ENCODE data around the gene PIRT.

PIRT gene

DNA sequence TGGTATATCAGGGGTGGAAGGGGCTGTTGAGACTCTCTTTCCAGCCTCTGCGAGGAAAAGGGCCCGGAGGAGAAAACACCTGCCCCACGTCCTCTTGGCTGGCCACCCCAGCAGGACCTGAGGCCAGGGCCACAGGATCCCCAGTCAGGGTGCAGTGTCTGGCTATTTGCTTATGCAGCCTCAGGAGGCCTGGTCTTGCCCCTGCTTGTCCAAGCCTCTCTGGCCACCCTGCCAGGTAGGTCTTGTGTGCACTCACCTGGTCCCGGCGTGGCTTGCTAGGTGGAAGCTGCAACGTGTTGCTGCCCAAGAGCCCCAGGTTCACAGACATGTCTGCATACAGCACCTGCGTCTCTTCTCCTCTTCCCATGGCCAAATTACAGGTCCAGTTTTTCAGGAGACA is 34.5 kb downstream of the PIRT start:
- Histone ChIP-seq H3K4me3 (ENCODE audit: insufficient read depth in 1 of 2, low read depth in 1 of 2, low read length in 2 of 2) (no peak overlapping the region), H3K4me2 (ENCODE audit: low read length, poor library complexity, severe bottlenecking) (no peak overlapping the region)

DNA sequence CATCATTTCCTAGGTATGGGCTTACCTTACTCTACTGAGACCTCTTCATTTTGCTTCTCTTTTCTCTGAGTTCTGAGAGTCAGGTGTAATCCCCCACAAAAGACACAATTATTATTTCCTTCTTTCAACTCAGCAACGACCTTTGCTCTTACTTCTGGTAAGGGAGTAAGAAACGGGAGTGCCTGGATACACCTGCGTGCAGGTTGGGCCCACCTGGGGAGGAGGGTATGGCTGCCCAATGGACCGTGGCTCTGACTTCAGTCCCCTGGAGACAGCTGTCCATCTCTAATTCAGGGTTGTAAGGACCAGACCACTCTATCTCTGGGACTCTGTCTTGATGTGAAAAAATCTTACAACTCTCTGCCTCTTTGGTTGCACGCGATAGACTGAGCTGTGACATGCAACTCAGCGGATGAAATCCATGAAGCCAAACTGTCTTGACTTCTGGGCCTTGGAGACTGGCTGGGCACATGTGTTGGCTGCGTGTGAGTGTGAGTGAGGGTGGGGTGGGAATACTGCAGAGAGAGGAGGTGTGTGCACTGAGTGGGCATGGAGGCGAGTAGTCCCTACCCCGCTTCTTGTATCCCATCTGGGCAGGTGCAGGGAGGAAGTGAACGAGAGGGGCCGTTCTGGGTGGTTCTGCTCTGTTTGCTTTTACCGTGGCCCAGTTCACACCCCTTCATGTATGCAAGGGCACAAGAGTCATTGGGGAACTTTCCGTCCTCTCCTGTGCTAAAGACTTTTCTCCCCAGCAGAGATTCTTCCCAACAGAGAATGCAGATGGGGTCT is 35.2 kb downstream of the PIRT start:
- 74% methylated on average over 14 of the region's 14 CpGs for WGBS
- no peaks in the 10 kb centered on the region for H3K9me3 ChIP-seq (ENCODE audit: control insufficient read depth, low read length)

More for the DNA sequence above, 34.5 kb downstream of the PIRT start:
- Histone ChIP-seq H4K8ac (ENCODE audit: low read length) (no peak overlapping the region), H2AK5ac (ENCODE audit: low read length, severe bottlenecking) (no peak overlapping the region), H3K27me3 (ENCODE audit: control insufficient read depth in 1 of 2, insufficient read depth in 1 of 2, low read length in 2 of 2) (peaks cover 0 to 4% of the 10 kb centered on the region in 2 experiments), H2BK120ac (ENCODE audit: low read depth, low read length) (no peak overlapping the region), H3K36me3 (ENCODE audit: control insufficient read depth in 1 of 2, insufficient read depth in 2 of 2, low read depth in 1 of 2, low read length in 2 of 2) (no peaks in the 10 kb centered on the region), H2AFZ (ENCODE audit: low read depth, low read length) (no peak overlapping the region), H3K18ac (ENCODE audit: low read depth in 1 of 2, low read length in 2 of 2) (no peak overlapping the region), H3K9me3 (ENCODE audit: control insufficient read depth, low read length) (no peaks in the 10 kb centered on the region), H3K79me1 (replicated peaks; ENCODE audit: low read length, poor library complexity, severe bottlenecking) (no peaks in the 10 kb centered on the region), H4K91ac (ENCODE audit: low read length) (no peak overlapping the region), H3K27ac (ENCODE audit: low read length, poor library complexity, severe bottlenecking) (no peak overlapping the region), H2BK12ac (ENCODE audit: low read length in 2 of 2) (no peak overlapping the region), H3K4me1 (ENCODE audit: control insufficient read depth, insufficient read depth, low read depth, low read length) (no peaks in the 10 kb centered on the region), H3K14ac (ENCODE audit: low read length in 2 of 2) (no peak overlapping the region), H2BK5ac (ENCODE audit: low read depth, low read length, poor library complexity, severe bottlenecking) (no peak overlapping the region), H2BK15ac (ENCODE audit: low read depth, poor library complexity, severe bottlenecking) (no peak overlapping the region), H3K9ac (ENCODE audit: low read length) (no peak overlapping the region), H3K23ac (ENCODE audit: low read length in 2 of 2) (no peak overlapping the region), H3K4ac (ENCODE audit: low read depth in 1 of 2, low read length in 2 of 2) (no peak overlapping the region)
- 93% methylated on average over 6 of the region's 7 CpGs for WGBS
- no peak for DNase-seq

DNA sequence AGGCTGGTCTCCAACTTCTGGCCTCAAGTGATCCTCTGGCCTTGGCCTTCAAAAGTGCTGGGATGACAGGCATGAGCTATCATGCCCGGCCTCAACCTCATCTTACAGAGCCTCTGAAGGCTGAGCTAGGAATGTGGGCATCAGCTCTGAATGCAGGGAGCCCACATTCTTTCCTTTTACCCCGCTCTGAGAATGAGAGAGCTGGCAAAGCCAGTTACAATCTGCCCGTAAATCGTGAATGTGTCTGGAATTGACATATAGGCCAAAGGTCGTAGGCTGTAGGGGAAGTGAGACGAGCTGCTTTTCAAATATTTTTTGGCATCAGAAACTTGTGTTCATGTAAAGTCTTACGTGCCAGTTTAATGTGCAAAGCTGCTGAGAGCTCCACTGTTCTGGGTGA is 38.5 kb downstream of the PIRT start:
- no peak overlapping the region for H3K18ac ChIP-seq (ENCODE audit: low read depth in 1 of 2, low read length in 2 of 2)
- no peak overlapping the region for H3K4me3 ChIP-seq (ENCODE audit: insufficient read depth in 1 of 2, low read depth in 1 of 2, low read length in 2 of 2)
- no peak overlapping the region for H2BK15ac ChIP-seq (ENCODE audit: low read depth, poor library complexity, severe bottlenecking)
- H3K4ac ChIP-seq (ENCODE audit: low read depth in 1 of 2, low read length in 2 of 2) = no peak overlapping the region
- no peak overlapping the region for H4K91ac ChIP-seq (ENCODE audit: low read length)
- no peak overlapping the region for H4K8ac ChIP-seq (ENCODE audit: low read length)
- H3K4me2 ChIP-seq (ENCODE audit: low read length, poor library complexity, severe bottlenecking) = no peak overlapping the region
- H3K36me3 ChIP-seq (ENCODE audit: control insufficient read depth in 1 of 2, insufficient read depth in 2 of 2, low read depth in 1 of 2, low read length in 2 of 2) = no peaks in the 10 kb centered on the region
- H3K23ac ChIP-seq (ENCODE audit: low read length in 2 of 2) = no peak overlapping the region
- WGBS = 71% methylated on average over 6 of the region's 7 CpGs
- H2BK12ac ChIP-seq (ENCODE audit: low read length in 2 of 2) = no peak overlapping the region
- no peak overlapping the region for H2BK120ac ChIP-seq (ENCODE audit: low read depth, low read length)
- no peak overlapping the region for H3K9ac ChIP-seq (ENCODE audit: low read length)
- H2AK5ac ChIP-seq (ENCODE audit: low read length, severe bottlenecking) = no peak overlapping the region
- no peak overlapping the region for H2BK5ac ChIP-seq (ENCODE audit: low read depth, low read length, poor library complexity, severe bottlenecking)
- H3K27me3 ChIP-seq (ENCODE audit: control insufficient read depth in 1 of 2, insufficient read depth in 1 of 2, low read length in 2 of 2) = peaks cover 0 to 3% of the 10 kb centered on the region in 2 experiments
- no peaks in the 10 kb centered on the region for H3K79me1 ChIP-seq (replicated peaks; ENCODE audit: low read length, poor library complexity, severe bottlenecking)
- H2AFZ ChIP-seq (ENCODE audit: low read depth, low read length) = no peak overlapping the region
- no peak overlapping the region for H3K14ac ChIP-seq (ENCODE audit: low read length in 2 of 2)
- no peaks in the 10 kb centered on the region for H3K4me1 ChIP-seq (ENCODE audit: control insufficient read depth, insufficient read depth, low read depth, low read length)
- H3K9me3 ChIP-seq (ENCODE audit: control insufficient read depth, low read length) = no peaks in the 10 kb centered on the region
- no peak overlapping the region for H3K27ac ChIP-seq (ENCODE audit: low read length, poor library complexity, severe bottlenecking)
- DNase-seq = no peak

More for the DNA sequence above, 35.2 kb downstream of the PIRT start:
- no peaks in the 10 kb centered on the region for H3K4me1 ChIP-seq (ENCODE audit: control insufficient read depth, insufficient read depth, low read depth, low read length)
- H3K27me3 ChIP-seq (ENCODE audit: control insufficient read depth in 1 of 2, insufficient read depth in 1 of 2, low read length in 2 of 2) = peaks cover 0 to 4% of the 10 kb centered on the region in 2 experiments
- no peak overlapping the region for H3K14ac ChIP-seq (ENCODE audit: low read length in 2 of 2)
- H3K9ac ChIP-seq (ENCODE audit: low read length) = no peak overlapping the region
- no peak overlapping the region for H2AK5ac ChIP-seq (ENCODE audit: low read length, severe bottlenecking)
- no peak overlapping the region for H4K91ac ChIP-seq (ENCODE audit: low read length)
- no peak overlapping the region for H2BK15ac ChIP-seq (ENCODE audit: low read depth, poor library complexity, severe bottlenecking)
- H2BK5ac ChIP-seq (ENCODE audit: low read depth, low read length, poor library complexity, severe bottlenecking) = no peak overlapping the region
- H3K23ac ChIP-seq (ENCODE audit: low read length in 2 of 2) = no peak overlapping the region
- no peak overlapping the region for H2AFZ ChIP-seq (ENCODE audit: low read depth, low read length)
- H4K8ac ChIP-seq (ENCODE audit: low read length) = no peak overlapping the region
- H3K27ac ChIP-seq (ENCODE audit: low read length, poor library complexity, severe bottlenecking) = no peak overlapping the region
- no peak overlapping the region for H2BK120ac ChIP-seq (ENCODE audit: low read depth, low read length)
- no peak overlapping the region for H3K4me3 ChIP-seq (ENCODE audit: insufficient read depth in 1 of 2, low read depth in 1 of 2, low read length in 2 of 2)
- DNase-seq = no peak
- no peak overlapping the region for H3K4me2 ChIP-seq (ENCODE audit: low read length, poor library complexity, severe bottlenecking)
- no peak overlapping the region for H3K18ac ChIP-seq (ENCODE audit: low read depth in 1 of 2, low read length in 2 of 2)
- no peaks in the 10 kb centered on the region for H3K79me1 ChIP-seq (replicated peaks; ENCODE audit: low read length, poor library complexity, severe bottlenecking)
- H2BK12ac ChIP-seq (ENCODE audit: low read length in 2 of 2) = no peak overlapping the region
- H3K36me3 ChIP-seq (ENCODE audit: control insufficient read depth in 1 of 2, insufficient read depth in 2 of 2, low read depth in 1 of 2, low read length in 2 of 2) = no peaks in the 10 kb centered on the region
- H3K4ac ChIP-seq (ENCODE audit: low read depth in 1 of 2, low read length in 2 of 2) = no peak overlapping the region

DNA sequence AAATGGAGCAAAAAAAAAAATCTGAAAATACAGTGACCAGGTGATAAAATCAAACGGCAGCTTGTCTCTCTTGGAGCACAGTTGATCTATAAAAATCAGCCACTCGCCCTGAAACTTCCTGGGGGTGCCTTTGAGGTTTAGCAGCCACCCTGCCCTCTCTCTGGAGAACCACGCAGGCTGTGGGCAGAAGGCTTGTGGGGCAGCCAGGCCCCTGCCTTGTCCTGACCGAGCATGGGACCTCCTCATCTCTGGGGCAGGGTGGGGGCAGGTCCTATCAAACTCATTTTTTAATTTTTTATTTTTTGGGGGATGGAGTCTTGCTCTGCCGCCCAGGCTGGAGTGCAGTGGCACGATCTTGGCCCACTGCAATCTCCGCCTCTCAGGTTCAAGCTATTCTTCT is 39.0 kb downstream of the PIRT start:
- H3K9me3 ChIP-seq (ENCODE audit: control insufficient read depth, low read length) = no peaks in the 10 kb centered on the region
- H3K23ac ChIP-seq (ENCODE audit: low read length in 2 of 2) = no peak overlapping the region
- no peak overlapping the region for H4K8ac ChIP-seq (ENCODE audit: low read length)
- H3K4me2 ChIP-seq (ENCODE audit: low read length, poor library complexity, severe bottlenecking) = no peak overlapping the region
- peaks cover 0 to 3% of the 10 kb centered on the region in 2 experiments for H3K27me3 ChIP-seq (ENCODE audit: control insufficient read depth in 1 of 2, insufficient read depth in 1 of 2, low read length in 2 of 2)
- no peak overlapping the region for H2BK120ac ChIP-seq (ENCODE audit: low read depth, low read length)
- no peak overlapping the region for H2BK12ac ChIP-seq (ENCODE audit: low read length in 2 of 2)
- no peaks in the 10 kb centered on the region for H3K36me3 ChIP-seq (ENCODE audit: control insufficient read depth in 1 of 2, insufficient read depth in 2 of 2, low read depth in 1 of 2, low read length in 2 of 2)
- H2AK5ac ChIP-seq (ENCODE audit: low read length, severe bottlenecking) = no peak overlapping the region
- H3K79me1 ChIP-seq (replicated peaks; ENCODE audit: low read length, poor library complexity, severe bottlenecking) = no peaks in the 10 kb centered on the region
- H3K27ac ChIP-seq (ENCODE audit: low read length, poor library complexity, severe bottlenecking) = no peak overlapping the region
- H2BK5ac ChIP-seq (ENCODE audit: low read depth, low read length, poor library complexity, severe bottlenecking) = no peak overlapping the region
- H3K4me1 ChIP-seq (ENCODE audit: control insufficient read depth, insufficient read depth, low read depth, low read length) = no peaks in the 10 kb centered on the region
- H3K9ac ChIP-seq (ENCODE audit: low read length) = no peak overlapping the region
- no peak overlapping the region for H4K91ac ChIP-seq (ENCODE audit: low read length)
- no peak overlapping the region for H3K14ac ChIP-seq (ENCODE audit: low read length in 2 of 2)
- WGBS = 73% methylated on average over 7 of the region's 7 CpGs
- DNase-seq = no peak
- no peak overlapping the region for H2AFZ ChIP-seq (ENCODE audit: low read depth, low read length)
- no peak overlapping the region for H3K18ac ChIP-seq (ENCODE audit: low read depth in 1 of 2, low read length in 2 of 2)
- H2BK15ac ChIP-seq (ENCODE audit: low read depth, poor library complexity, severe bottlenecking) = no peak overlapping the region
- no peak overlapping the region for H3K4me3 ChIP-seq (ENCODE audit: insufficient read depth in 1 of 2, low read depth in 1 of 2, low read length in 2 of 2)
- no peak overlapping the region for H3K4ac ChIP-seq (ENCODE audit: low read depth in 1 of 2, low read length in 2 of 2)
